Skin of body (tissue), 2 donors: Measurements from ENCODE around the gene LMAN2. TPM values are rescaled to one million over a fixed set of nuclear protein-coding genes. Genes with fewer than 3 reads are reported as not detected.

Experiments used
- DNase-seq: peaks from one replicate; lab custom pipeline; 2025; lab: John Stamatoyannopoulos, UW
- total RNA-seq: library from RNA; depleted of rRNA; stranded (reverse); fragments of >200 nt; gene quantifications from one replicate; pipeline ENCODE4 v1.2.3, GENCODE V29; 2014

Gene LMAN2, protein sequence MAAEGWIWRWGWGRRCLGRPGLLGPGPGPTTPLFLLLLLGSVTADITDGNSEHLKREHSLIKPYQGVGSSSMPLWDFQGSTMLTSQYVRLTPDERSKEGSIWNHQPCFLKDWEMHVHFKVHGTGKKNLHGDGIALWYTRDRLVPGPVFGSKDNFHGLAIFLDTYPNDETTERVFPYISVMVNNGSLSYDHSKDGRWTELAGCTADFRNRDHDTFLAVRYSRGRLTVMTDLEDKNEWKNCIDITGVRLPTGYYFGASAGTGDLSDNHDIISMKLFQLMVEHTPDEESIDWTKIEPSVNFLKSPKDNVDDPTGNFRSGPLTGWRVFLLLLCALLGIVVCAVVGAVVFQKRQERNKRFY
- 99.0 TPM for total RNA-seq

DNA sequence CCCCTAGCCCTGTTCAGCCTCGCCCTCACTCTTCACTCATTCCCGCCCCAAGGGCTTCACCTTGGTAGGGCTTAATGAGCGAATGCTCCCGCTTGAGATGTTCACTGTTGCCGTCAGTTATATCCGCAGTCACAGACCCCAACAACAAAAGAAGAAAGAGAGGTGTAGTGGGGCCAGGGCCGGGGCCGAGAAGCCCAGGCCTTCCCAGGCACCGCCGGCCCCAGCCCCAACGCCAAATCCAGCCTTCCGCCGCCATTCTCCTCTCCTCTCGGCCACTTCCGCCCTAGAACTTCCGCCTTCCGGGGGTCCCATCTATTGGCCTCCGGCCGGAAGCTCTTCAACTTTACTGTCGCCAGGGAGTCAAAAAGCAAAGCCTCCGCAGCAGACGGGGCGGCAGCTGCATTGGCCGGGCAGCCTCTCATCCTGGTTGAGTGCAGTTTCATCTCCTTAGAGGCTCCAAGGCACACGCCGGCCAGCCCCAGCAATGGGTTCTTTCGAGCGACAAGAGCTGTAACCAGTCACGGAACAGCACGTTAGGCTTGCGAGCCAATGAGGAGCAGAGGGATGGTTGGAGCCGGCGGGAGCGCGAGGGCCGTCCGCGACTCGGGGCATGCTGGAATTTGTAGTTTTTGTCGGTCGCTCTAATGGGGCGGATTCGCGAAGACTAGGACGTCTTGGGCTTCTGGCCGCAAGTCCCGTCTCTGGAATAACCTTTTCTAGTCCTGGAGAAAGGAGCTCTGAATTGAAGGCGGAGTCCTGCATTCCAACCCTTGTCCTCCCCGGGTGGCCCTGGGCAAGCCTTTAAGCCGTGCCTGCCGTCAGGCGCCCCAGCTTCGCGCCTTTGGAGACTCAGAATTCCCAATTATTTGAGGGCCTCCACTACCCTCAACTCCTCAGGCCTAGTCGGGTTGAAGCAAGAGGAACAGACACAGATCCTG lies at the start of gene LMAN2:
Gene LMAN2, minus strand, starts transcription at position 277 of the 938 bp plus-strand sequence. Its CDS starts 21 bp downstream, at position 256.
- DNase-seq = peak; percentile 98

- peak; percentile 14 for DNase-seq
Measured at GRCh38 chr5:177399997-177400868, 48.8 kb upstream of the LMAN2 start, which contains the start of gene PFN3. PFN3 (minus strand) TSS chr5:177400661; CDS start chr5:177400576, 85 bp downstream.

- DNase-seq = no peak
Measured at GRCh38 chr5:177397875-177398390, 46.5 kb upstream of the LMAN2 start.

- no peak for DNase-seq
Measured at GRCh38 chr5:177396807-177397206, 45.3 kb upstream of the LMAN2 start.

GRCh38 chr5:177396078-177396477 lies 44.6 kb upstream of the LMAN2 start:
- no peak for DNase-seq

DNA sequence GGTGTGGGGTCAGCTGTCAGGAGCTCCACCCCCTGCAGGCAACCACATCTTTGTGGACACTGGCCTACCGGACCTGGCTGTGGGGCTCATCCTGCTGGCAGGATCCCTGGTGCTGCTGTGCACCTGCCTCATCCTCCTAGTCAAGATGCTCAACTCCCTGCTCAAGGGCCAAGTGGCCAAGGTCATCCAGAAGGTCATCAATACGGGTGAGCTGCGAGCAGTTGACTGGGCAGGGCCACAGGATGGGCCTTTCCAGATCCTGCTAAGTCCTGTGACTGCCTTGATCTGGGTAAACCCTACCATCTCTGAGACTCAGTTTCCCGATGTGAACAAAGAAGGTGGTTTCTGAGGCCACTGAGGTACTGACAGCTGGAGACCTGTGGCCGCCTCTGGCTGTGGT lies 42.5 kb upstream of the LMAN2 start:
- DNase-seq = no peak

GRCh38 chr5:177393206-177393765 lies 41.8 kb upstream of the LMAN2 start:
- no peak for DNase-seq

DNA sequence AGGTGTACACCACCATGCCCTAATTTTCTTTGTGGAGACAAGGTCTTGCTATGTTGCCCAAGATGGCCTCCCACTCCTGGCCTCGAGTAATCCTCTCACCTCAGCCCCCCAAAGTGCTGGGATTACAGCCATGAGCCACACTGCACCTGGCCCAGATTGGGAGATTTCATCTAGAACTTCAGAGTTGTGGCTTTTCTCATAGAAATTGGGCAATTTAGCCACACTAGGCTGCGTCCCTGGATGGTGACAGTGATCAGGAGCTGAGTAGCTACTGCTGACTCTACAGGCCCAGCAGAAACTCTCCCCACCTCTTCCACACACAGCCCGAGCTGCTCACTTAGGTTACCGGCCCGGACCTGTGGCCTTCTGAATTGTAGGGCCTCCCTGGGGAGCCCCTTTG lies 41.3 kb upstream of the LMAN2 start:
- no peak for DNase-seq

DNA sequence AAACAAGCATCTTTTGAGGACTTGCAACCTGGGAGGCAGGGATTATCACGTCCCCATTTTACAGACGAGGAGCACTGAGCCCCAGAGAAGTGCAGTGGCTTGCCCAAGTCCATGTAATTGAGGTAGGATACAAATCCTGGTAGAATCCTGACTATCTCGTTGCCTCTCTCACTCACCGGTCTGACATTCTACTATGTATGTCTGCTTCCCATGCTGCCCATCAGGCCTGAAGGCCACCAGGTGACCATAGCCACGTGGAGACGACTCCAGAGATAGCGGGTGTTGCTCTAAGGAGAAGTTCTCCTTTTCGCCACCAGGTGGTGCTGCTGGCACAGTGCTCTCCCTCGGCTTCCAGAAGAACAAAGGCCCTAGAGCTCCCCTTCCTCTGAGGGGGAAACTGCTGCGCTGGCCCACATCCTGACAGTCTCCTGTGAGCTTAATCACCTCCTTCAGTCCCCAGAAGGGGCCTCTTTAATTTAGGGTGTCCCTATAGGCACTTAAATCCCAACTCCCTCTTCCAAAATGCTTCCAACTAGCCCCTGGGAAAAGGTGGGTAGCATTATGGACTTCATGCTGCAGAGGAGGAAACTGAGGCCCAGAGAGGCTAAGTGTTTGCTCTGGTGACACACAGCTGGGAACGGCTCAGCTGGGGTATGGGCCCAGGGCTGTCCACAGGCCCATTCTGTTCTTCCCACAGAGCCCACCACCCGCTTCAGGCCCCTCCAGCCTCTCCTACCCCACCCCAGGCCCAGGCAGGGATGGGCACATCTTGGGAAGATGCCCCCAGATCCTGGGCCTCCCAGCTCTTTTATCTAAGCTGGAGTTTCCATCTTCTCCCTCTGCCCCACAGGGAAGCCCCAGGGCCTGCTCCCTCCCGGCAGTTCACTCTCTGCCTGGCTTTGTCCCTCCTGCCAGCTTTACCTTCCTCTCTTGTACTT lies 39.2 kb upstream of the LMAN2 start:
- peak; percentile 84 for DNase-seq

DNA sequence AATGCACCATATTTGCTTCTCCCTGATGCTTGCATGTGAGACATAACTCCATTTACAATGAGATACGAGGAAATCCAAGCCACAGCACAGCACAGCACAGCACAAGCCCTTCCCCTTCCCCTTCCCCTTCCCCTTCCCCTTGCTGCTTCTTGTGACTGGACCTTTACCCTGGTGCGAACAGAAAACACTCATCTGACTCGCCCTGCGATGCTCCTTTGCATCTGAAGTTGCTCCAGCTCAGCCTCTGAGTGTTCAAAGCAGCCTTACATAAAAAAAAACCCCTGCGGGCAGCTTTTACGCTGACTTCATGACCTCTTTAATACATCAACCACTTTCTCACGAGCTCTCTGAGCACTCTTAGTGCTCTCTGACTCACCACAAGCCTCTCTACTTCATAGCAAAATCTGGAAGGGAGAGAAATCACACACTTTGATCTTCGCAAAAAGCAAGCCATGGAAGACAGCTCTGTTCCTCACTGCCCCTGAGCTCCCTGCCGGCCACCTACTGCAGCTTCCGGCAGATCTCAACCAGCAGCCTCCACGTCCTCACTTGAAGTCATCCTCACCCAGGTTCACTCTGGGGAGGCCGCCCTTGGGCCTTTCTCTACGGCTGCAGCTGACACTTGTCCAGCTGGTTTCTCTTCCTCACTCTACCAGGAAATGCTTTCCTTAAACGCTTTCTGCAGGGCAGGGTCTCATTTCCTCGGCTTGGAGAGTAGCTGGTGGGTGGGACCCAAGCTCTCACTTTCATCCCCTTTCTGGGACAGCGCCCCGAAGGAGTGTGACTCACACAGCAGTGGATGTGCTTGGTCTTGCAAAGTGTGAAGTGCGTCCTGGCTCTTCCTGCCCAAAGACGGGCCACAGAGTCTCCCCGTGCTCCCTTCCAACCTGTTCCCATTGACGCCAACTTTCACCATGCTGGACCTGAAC lies 38.0 kb upstream of the LMAN2 start:
- peak; percentile 41 for DNase-seq

DNA sequence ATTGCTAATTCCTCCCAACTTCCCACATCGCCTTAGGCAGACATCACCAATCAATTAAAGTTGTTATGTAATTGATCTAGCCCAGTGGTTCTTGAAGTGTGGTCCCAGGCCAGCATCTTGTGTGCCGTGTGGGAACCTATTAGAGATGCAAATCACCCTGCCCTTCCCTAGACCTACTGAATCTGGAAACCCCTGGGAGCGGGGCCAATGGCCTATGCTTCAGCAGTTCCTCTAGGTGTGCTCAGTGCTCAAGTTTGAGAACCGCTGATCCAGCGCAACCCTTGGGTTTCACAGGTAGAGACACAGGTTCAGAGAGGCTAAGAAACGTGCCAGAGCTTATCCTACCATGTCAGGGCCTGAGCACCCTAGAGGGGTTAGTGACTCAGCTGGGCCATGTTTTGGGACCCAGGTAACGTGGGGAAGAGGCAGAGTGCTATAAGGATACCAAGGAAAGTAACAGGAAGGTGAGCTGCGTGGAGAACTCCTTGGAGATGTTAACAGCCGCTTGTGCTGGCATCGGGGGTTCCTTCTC lies 37.1 kb upstream of the LMAN2 start:
- DNase-seq = no peak

GRCh38 chr5:177387405-177387804 lies 35.9 kb upstream of the LMAN2 start:
- DNase-seq = no peak

GRCh38 chr5:177386542-177386941 lies 35.1 kb upstream of the LMAN2 start:
- DNase-seq = no peak

DNA sequence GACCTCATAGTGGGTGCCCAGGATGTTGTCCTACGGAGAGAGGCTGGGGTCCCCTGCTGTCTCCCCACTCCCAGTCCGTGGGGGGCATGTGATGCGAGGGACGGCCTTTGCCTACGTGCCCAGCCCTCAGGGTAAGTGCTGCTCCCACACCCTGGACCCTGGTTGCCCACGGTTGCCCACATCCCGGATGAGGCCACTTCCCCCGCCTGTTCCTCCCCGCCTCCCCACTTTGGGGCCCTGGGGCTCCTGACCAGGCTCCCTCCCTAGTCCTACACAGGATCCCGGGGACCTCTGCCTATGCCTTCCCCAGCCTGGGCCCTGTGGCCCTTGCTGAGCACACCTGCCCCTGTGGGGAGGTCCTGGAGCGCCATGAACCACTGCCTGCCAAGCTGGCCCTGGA lies 34.3 kb upstream of the LMAN2 start:
- no peak for DNase-seq

DNA sequence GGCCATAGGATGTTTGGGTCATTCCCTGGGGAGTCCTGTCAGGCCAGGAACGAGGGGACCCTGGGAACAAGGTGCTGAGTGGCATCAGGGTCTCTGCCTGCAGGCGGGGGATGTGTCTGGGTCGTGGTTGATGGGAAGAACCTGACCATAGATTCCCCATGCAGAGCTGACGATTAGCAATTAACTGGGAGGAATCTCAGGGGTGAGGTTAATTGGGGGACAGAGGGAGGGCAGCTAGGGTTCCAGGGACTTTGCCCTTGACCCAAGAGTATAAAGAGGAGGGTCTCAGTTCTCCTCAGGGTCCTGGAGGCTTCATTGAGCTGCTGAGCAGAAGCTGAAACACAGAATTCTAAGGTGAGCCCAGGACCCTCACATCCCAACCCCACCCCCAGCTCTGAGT lies 32.7 kb upstream of the LMAN2 start, which contains the start of gene SLC34A1:
Gene SLC34A1, plus strand, starts transcription at position 301 of the 400 bp plus-strand sequence. CDS start 1,308 bp downstream, outside the sequence.
- DNase-seq = no peak

- no peak for DNase-seq
Measured at GRCh38 chr5:177383181-177383580, 31.7 kb upstream of the LMAN2 start.

- DNase-seq = no peak
Measured at GRCh38 chr5:177382423-177383029, 31.1 kb upstream of the LMAN2 start.

DNA sequence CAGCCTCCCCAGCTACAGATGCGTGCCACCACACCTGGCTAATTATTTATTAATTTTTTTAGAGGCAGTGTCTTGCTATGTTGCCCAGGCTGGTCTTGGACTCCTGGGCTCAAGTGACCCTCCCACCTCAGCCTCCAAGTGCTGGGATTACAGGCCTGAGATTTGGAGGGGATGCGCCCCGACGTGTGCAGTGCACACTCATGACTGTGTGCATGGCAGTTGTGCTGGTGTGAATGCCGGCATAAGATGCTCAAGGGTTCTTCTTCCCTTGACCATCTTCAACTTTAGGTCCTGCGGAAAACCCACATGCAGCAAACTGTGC lies 29.3 kb upstream of the LMAN2 start:
- no peak for DNase-seq
